ENCODE results near the gene ARPP19.
A peak's percentile ranks its signal among the peaks of the same experiment; 100 is the strongest.
"Not testable (repeated sequence)": the region's sequence is repeated elsewhere in the genome, so short reads cannot be mapped to it uniquely, and the experiment has no call there.

Gene ARPP19

GRCh38 chr15:52551186-52551585 lies 17.6 kb downstream of the ARPP19 start:
- DNase-seq (ENCODE audit: low spot score), result not testable (repeated sequence)

GRCh38 chr15:52546031-52546751 lies 22.6 kb downstream of the ARPP19 start:
- no peak for DNase-seq (ENCODE audit: low spot score)

GRCh38 chr15:52540374-52541012 lies 28.3 kb downstream of the ARPP19 start:
- no peak for DNase-seq (ENCODE audit: low spot score)

GRCh38 chr15:52537459-52537858 lies 31.4 kb downstream of the ARPP19 start:
- DNase-seq (ENCODE audit: low spot score), result no peak

GRCh38 chr15:52532427-52532826 lies 36.4 kb downstream of the ARPP19 start:
- no peak for DNase-seq (ENCODE audit: low spot score)

- DNase-seq (ENCODE audit: low spot score), result no peak
Measured at GRCh38 chr15:52529940-52530339, 38.9 kb downstream of the ARPP19 start.

- peak; percentile 38 for DNase-seq (ENCODE audit: low spot score)
Measured at GRCh38 chr15:52529341-52529924, 39.4 kb downstream of the ARPP19 start.

GRCh38 chr15:52528564-52529340 lies 40.1 kb downstream of the ARPP19 start, which contains the start of gene MYO5A:
MYO5A (minus strand) TSS chr15:52528880; CDS start chr15:52528806, 74 bp downstream.
- DNase-seq (ENCODE audit: low spot score), result peak; percentile 89

- peak; percentile 59 for DNase-seq (ENCODE audit: low spot score)
Measured at GRCh38 chr15:52527911-52528563, 40.8 kb downstream of the ARPP19 start.

GRCh38 chr15:52527196-52527910 lies 41.5 kb downstream of the ARPP19 start:
- no peak for DNase-seq (ENCODE audit: low spot score)

GRCh38 chr15:52524223-52525136 lies 44.4 kb downstream of the ARPP19 start:
- no peak for DNase-seq (ENCODE audit: low spot score)

GRCh38 chr15:52523647-52524046 lies 45.2 kb downstream of the ARPP19 start:
- peak; percentile 32 for DNase-seq (ENCODE audit: low spot score)

GRCh38 chr15:52523192-52523591 lies 45.6 kb downstream of the ARPP19 start:
- DNase-seq (ENCODE audit: low spot score), result no peak

GRCh38 chr15:52521682-52522081 lies 47.1 kb downstream of the ARPP19 start:
- DNase-seq (ENCODE audit: low spot score), result no peak

GRCh38 chr15:52520421-52520820 lies 48.4 kb downstream of the ARPP19 start:
- no peak for DNase-seq (ENCODE audit: low spot score)

- DNase-seq (ENCODE audit: low spot score), result no peak
Measured at GRCh38 chr15:52518487-52519371, 50.1 kb downstream of the ARPP19 start.

GRCh38 chr15:52517014-52517413 lies 51.8 kb downstream of the ARPP19 start:
- no peak for DNase-seq (ENCODE audit: low spot score)

- no peak for DNase-seq (ENCODE audit: low spot score)
Measured at GRCh38 chr15:52515343-52515742, 53.5 kb downstream of the ARPP19 start.

GRCh38 chr15:52514482-52514881 lies 54.3 kb downstream of the ARPP19 start:
- no peak for DNase-seq (ENCODE audit: low spot score)
